ENCODE measurements around the gene INSIG2.
"Not testable (repeated sequence)": the region's sequence is repeated elsewhere in the genome, so short reads cannot be mapped to it uniquely, and the experiment has no call there.

The INSIG2 gene

DNA sequence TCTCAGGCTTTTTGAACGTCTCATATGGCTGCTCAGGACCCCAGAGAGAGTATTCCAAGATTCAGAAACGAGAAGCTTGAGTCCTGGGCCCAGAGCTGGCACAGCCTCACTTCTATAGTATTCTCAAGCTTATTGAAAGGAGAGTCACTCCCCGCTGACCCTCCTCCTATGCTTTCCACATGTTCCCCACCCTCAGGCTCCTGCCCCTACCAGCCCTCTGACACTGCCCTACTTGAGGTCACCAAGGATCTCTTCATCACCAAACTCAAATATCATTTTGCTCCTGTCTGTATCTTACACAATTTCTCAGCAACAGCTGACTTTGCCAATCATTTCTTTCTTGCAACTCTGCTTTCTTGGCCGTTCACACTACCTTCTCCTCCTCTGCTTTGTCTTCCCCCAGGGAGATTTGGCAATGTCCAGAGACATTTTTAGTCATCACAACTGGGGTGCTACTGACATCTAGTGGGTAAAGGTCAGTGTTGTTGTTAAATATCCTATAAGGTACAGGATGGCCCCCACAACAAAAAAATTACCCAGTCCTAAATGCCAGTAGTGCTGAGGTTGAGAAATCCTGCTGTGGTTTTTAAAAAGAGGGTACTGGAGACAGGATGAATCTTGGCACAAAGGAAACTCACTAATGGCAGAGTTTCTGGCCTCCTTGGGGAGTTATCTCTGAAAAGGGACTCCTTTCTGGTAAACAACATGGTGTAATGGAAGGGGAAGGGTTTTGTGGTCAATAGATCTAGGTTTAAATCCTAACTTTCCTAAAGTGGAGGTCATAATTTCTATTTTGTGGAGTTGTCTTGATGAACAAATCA lies 26.9 kb upstream of the INSIG2 start:
- DNase-seq: peak; percentile 62

GRCh38 chr2:118062048-118062447 lies 26.2 kb upstream of the INSIG2 start:
- no peak for DNase-seq

GRCh38 chr2:118062669-118063068 lies 25.6 kb upstream of the INSIG2 start:
- DNase-seq: no peak

- no peak for DNase-seq
These were observed 23.1 kb upstream of the INSIG2 start for GRCh38 chr2:118065015-118065706.

- DNase-seq: no peak
These were observed 22.3 kb upstream of the INSIG2 start for GRCh38 chr2:118065921-118066511.

GRCh38 chr2:118077636-118078247 lies 10.5 kb upstream of the INSIG2 start:
- no peak for DNase-seq

DNA sequence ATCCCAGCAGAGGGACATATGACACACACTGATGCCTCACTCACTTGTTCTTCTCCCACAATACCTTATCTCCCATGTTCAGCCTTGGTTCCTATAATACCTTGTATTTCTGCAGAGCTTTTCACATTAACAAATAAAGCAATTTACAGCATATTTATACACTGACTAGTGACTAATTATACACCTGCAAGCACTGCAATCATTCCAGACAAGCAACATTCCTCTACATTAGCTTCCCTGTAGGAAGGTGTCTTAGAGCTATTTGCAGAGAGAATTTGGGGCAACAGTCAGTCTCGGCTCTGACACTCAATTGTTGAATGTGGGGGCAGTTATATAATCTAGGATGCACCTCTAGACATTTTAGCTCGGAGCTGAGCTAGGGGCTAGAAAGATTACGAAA lies 9.5 kb upstream of the INSIG2 start:
- no peak for DNase-seq

DNA sequence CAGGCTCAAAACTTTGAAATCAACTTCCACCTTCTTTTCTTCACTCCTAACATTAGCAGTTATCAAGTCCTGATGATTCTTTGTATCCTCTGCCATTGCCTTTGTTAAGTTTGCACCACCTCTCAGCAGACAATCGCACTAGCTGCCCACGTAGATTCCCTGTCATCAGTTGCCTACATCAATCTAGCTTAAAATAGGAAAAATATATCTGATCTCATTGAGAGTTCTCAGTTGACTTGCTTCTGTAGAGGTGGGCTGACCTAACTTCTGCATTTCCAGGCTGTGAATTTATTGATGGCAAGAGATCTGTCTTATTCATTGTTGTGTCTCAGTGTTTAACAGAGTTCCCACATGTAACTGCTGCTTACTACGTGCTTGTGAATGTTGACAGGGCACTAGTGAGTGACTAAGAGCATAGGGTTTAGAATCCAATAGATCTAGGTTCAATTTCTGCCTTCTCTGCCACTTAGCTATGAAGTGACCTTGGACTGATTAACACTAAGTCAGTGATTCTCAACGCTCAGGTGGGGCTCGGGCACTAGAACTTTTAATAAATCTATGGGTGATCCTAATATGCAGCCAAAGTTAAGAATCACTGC lies 3.7 kb upstream of the INSIG2 start:
- no peak for DNase-seq

GRCh38 chr2:118085173-118086023 lies 2.9 kb upstream of the INSIG2 start:
- DNase-seq: no peak

GRCh38 chr2:118086024-118086633 lies 2.1 kb upstream of the INSIG2 start:
- no peak for DNase-seq

DNA sequence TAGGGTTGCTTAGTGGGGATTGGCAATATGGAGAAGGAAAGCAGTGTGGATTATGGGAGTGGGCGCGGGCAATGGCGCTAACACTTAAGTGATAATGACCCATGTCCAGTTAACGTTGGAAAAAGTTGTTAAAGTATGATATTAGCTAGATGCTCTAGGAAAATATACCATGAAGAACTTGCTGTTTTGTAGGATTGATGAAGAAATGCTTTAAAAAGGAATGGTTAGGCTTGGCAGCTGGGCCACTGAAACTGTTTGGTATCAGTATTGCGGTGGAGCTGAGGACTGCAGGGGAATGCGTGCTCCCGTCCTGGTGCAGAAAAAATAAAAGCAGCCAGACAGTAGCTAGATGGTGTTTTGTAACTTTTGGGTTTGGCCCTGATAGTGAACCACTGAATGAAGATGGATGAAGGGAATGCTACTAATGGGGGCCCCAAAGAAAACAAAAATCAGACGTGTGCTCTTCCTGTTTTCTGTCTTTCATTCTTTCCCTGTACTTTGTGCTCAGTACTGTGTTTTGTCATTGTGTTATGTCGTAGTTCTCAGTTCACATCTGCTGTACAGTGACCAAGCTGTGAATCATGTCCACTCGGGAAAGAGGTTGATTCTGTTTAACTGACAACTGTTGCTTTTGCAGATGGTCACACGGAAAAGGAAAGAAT lies 999 bp downstream of the INSIG2 start:
- peak; percentile 66 for DNase-seq

- DNase-seq: no peak
These were observed 2.3 kb downstream of the INSIG2 start for GRCh38 chr2:118090387-118091139.

DNA sequence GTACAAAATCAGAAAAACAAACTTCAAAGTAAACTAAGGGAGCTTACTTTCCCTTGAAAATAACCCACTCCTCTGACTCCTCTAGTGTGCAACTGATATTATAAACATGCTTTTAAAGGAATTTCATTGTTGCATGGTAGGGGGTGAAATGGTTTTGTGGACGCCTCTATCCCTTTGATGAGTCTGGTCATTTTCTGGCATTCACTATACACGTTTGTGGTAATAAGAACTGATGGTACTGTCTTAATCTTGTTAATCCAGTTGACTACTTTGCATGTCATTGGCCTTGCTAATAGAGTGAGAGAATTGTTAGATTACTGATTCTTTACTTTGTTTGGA lies 2.8 kb downstream of the INSIG2 start:
- no peak for DNase-seq

- DNase-seq: no peak
These were observed 3.4 kb downstream of the INSIG2 start for GRCh38 chr2:118091631-118092030.

GRCh38 chr2:118094102-118094501 lies 5.8 kb downstream of the INSIG2 start:
- DNase-seq: not testable (repeated sequence)

DNA sequence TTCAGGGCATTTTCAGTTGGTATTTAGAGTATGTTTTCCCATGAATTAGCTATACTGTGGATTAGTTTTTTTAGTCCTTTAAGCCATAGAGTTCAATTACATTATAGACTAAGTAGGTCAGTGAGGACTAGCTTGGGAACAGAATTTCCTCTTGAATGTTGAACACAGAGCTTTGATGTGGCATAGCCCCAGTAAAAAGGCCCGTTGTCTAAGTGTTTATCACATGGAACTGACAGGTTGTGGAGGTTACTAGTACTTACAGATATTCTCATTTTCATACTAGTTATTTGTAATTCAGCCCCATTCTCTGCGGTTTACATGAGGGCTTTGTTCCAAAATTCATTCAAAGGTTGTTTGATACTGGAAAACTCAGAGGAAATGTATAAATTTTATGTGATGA lies 6.2 kb downstream of the INSIG2 start:
- DNase-seq: no peak

- DNase-seq: no peak
These were observed 7.3 kb downstream of the INSIG2 start for GRCh38 chr2:118095610-118096009.

- DNase-seq: no peak
These were observed 9.4 kb downstream of the INSIG2 start for GRCh38 chr2:118097657-118098056.

DNA sequence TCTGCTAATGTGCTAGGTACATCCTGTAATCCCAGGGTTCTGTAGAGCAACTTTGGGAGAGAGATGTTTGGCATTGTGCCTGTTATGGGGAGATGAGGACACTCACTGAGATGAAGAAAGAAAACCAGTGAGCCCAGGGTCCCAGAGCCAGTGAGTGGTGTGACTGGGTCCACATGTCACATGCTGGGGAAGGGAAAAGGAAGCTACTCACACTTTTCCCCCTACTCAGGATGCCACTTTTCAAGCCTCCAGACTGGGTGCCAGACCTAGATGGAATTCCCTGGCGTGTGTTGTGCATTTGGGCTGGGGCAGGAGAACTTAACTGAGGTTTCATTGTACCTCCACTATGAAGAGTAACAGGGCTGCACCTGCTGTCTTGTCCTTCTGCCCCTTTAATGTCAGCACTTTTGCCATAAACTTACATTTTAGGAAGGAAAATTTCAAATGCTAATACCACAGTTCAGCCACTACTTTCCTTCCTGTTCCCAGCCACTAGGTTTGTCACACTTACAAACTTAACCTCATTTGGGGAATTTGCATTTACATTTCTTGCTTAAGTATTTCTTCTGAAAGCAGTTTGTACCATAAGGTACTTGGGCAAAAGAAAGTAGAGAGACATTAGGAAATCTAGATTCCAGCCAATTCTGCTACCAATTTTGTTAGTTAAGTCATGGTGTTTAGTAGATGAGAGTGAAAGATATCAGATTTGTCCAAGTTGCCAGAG lies 10.2 kb downstream of the INSIG2 start:
- DNase-seq: no peak

All from eye (tissue), 1 donor.